IMR-90 (cell line): ENCODE results near the gene MTNR1B. TPM values are rescaled to one million over a fixed set of nuclear protein-coding genes. Genes with fewer than 3 reads are reported as not detected.

ENCODE experiments used
- ATAC-seq: fragments of 200-7000 bp; cut with Tn5 transposase; 2 replicates; pipeline ENCODE4 v1.9.1; 2020; ENCODE audit warnings: low read depth, mild to moderate bottlenecking, moderate library complexity
- BruUV-seq: library from RNA; stranded (reverse); fragments of 400-500 nt; replicated peaks from 2 replicates; lab custom pipeline; 2021; lab: Mats Ljungman, UMichigan
- CTCF ChIA-PET: fragments of 300-600 bp; formaldehyde crosslinking; extraction: SDS; loops from one replicate; lab custom pipeline; 2021; ENCODE audit warnings: antibody characterized with exemption; lab: Yijun Ruan, JAX
- POLR2A ChIA-PET: fragments of 300-600 bp; sonication (Branson Sonifier 250); formaldehyde crosslinking; loops from one replicate; lab custom pipeline; 2022; ENCODE audit warnings: antibody characterized with exemption; ENCODE audit not compliant: unreplicated experiment; lab: Charles Lee
- DNase-seq: peaks from one replicate; pipeline ENCODE4 v3.0.0; 2013
- H2AFZ ChIP-seq: replicated peaks from 2 replicates; pipeline ENCODE3; 2013; ENCODE audit warnings: low read length, mild to moderate bottlenecking; ENCODE audit not compliant: poor library complexity
- H2AK5ac ChIP-seq: 2 replicates; pipeline ENCODE4 v1.6.1; 2013; ENCODE audit warnings: low read depth, low read length, inconsistent platforms
- H2AK9ac ChIP-seq: replicated peaks from 2 replicates; pipeline ENCODE3; 2013; ENCODE audit warnings: mild to moderate bottlenecking, low read depth, low read length, moderate library complexity; ENCODE audit not compliant: poor library complexity
- H2BK120ac ChIP-seq: 2 replicates; pipeline ENCODE4 v1.6.1; 2013; ENCODE audit warnings: low read depth, low read length, inconsistent platforms
- H2BK15ac ChIP-seq: 3 replicates; pipeline ENCODE4 v1.6.1; 2013; ENCODE audit warnings: low read depth, low read length, inconsistent platforms
- H2BK20ac ChIP-seq: 2 replicates; pipeline ENCODE4 v1.6.1; 2013; ENCODE audit warnings: low read depth, mild to moderate bottlenecking, inconsistent platforms, low read length, moderate library complexity
- H2BK5ac ChIP-seq: 2 replicates; pipeline ENCODE4 v1.6.1; 2013; ENCODE audit warnings: mild to moderate bottlenecking, low read depth, low read length, inconsistent platforms; ENCODE audit not compliant: poor library complexity, severe bottlenecking
- H3K14ac ChIP-seq: replicated peaks from 2 replicates; pipeline ENCODE4 v1.6.1; 2013; ENCODE audit warnings: low read depth, low read length, inconsistent platforms
- H3K18ac ChIP-seq: 2 replicates; pipeline ENCODE4 v1.6.1; 2013; ENCODE audit warnings: low read depth, low read length, control low read depth
- H3K23ac ChIP-seq: 2 replicates; pipeline ENCODE4 v1.6.1; 2013; ENCODE audit warnings: low read depth, low read length, inconsistent platforms
- H3K27ac ChIP-seq: 2 replicates; pipeline ENCODE4 v1.5.1; 2013; ENCODE audit warnings: mild to moderate bottlenecking, control low read depth, low read length; ENCODE audit not compliant: insufficient read depth
- H3K27me3 ChIP-seq: 2 replicates; pipeline ENCODE4 v1.6.1; 2013; ENCODE audit warnings: low read length; ENCODE audit not compliant: control insufficient read depth, insufficient read depth
- H3K36me3 ChIP-seq: 2 replicates; pipeline ENCODE4 v1.6.1; 2013; ENCODE audit warnings: low read length, mixed read lengths; ENCODE audit not compliant: control insufficient read depth, insufficient read depth
- H3K4ac ChIP-seq: 2 replicates; pipeline ENCODE4 v1.6.1; 2013; ENCODE audit warnings: low read depth, low read length, inconsistent platforms
- H3K4me1 ChIP-seq: 2 replicates; pipeline ENCODE4 v1.6.1; 2013; ENCODE audit warnings: low read length, mixed read lengths; ENCODE audit not compliant: control insufficient read depth, insufficient read depth
- H3K4me2 ChIP-seq: 2 replicates; pipeline ENCODE4 v1.6.1; 2013; ENCODE audit warnings: low read depth, mild to moderate bottlenecking, control low read depth, low read length, moderate library complexity
- H3K4me3 ChIP-seq: 2 replicates; pipeline ENCODE4 v1.5.1; 2013; ENCODE audit warnings: low read depth, mild to moderate bottlenecking, control low read depth, low read length, moderate library complexity; ENCODE audit not compliant: insufficient read depth
- H3K56ac ChIP-seq: 2 replicates; pipeline ENCODE4 v1.6.1; 2013; ENCODE audit warnings: low read length, inconsistent platforms; ENCODE audit not compliant: insufficient read depth; ENCODE audit errors: extremely low read depth
- H3K79me1 ChIP-seq, 2 experiments: 2 replicates each; pipeline ENCODE4 v1.6.1; 2013; ENCODE audit warnings: low read length in 2 of 2, inconsistent platforms in 1 of 2, low read depth in 1 of 2
- H3K9ac ChIP-seq: 2 replicates; pipeline ENCODE4 v1.6.1; 2013; ENCODE audit warnings: low read depth, low read length, control low read depth
- H3K9me1 ChIP-seq: 2 replicates; pipeline ENCODE4 v1.6.1; 2013; ENCODE audit warnings: low read length, inconsistent platforms; ENCODE audit not compliant: insufficient read depth
- H3K9me3 ChIP-seq: 2 replicates; pipeline ENCODE4 v1.6.1; 2013; ENCODE audit warnings: low read length; ENCODE audit not compliant: control insufficient read depth, insufficient read depth
- H4K20me1 ChIP-seq: 2 replicates; pipeline ENCODE4 v1.6.1; 2013; ENCODE audit warnings: low read length, inconsistent platforms; ENCODE audit not compliant: insufficient read depth
- H4K5ac ChIP-seq: 2 replicates; pipeline ENCODE4 v1.6.1; 2013; ENCODE audit warnings: mild to moderate bottlenecking, low read depth, low read length, control low read depth
- H4K8ac ChIP-seq, 2 experiments: 2 replicates each; pipeline ENCODE4 v1.6.1; 2013; ENCODE audit warnings: low read depth in 2 of 2, low read length in 2 of 2, control low read depth in 1 of 2, inconsistent platforms in 1 of 2
- H4K91ac ChIP-seq: 2 replicates; pipeline ENCODE4 v1.6.1; 2013; ENCODE audit warnings: low read depth, low read length, inconsistent platforms; ENCODE audit not compliant: insufficient read depth
- BHLHE40 ChIP-seq: fragments of 150-350 bp; IDR thresholded peaks from 2 replicates; pipeline ENCODE4 v1.6.1; 2016; ENCODE audit warnings: mild to moderate bottlenecking, low read depth, low read length
- CEBPB ChIP-seq: IDR thresholded peaks from 2 replicates; pipeline ENCODE4 v1.6.1; 2012; ENCODE audit warnings: low read depth, low read length, improper control_type of control experiment
- CHD1 ChIP-seq: IDR thresholded peaks from 2 replicates; pipeline ENCODE4 v1.6.1; 2012; ENCODE audit warnings: low read depth, low read length, improper control_type of control experiment
- CTCF ChIP-seq: conservative IDR thresholded peaks from 2 replicates; pipeline ENCODE4 v1.5.1; 2012; ENCODE audit warnings: mild to moderate bottlenecking, low read depth, low read length, improper control_type of control experiment
- FOS ChIP-seq: fragments of 150-350 bp; IDR thresholded peaks from 2 replicates; pipeline ENCODE4 v1.6.1; 2016; ENCODE audit warnings: low read depth, low read length
- MAFK ChIP-seq: IDR thresholded peaks from 2 replicates; pipeline ENCODE4 v1.6.1; 2012; ENCODE audit warnings: low read depth, low read length, improper control_type of control experiment
- NFE2L2 ChIP-seq: fragments of 150-350 bp; IDR thresholded peaks from 2 replicates; pipeline ENCODE4 v1.6.1; 2016; ENCODE audit warnings: low read depth, mild to moderate bottlenecking, low read length
- POLR2A ChIP-seq: IDR thresholded peaks from 2 replicates; pipeline ENCODE4 v1.6.1; 2012; ENCODE audit warnings: mild to moderate bottlenecking, low read depth, low read length
- RAD21 ChIP-seq: IDR thresholded peaks from 2 replicates; pipeline ENCODE4 v1.6.1; 2012; ENCODE audit warnings: low read length, improper control_type of control experiment
- RFX5 ChIP-seq: IDR thresholded peaks from 2 replicates; pipeline ENCODE4 v1.8.0; 2012; ENCODE audit warnings: low read depth, mild to moderate bottlenecking, low read length, moderate library complexity
- dilution Hi-C: fragments of 300-500 bp; cut with HindIII; formaldehyde crosslinking; loops from one replicate; pipeline ENCODE4 v1.14.3; 2018; ENCODE audit warnings: low sequenced_read_pairs; ENCODE audit not compliant: unreplicated experiment
- in situ Hi-C: fragments of 300-500 bp; cut with MboI; formaldehyde crosslinking; loops from 3 replicates; pipeline ENCODE4 v1.14.3; 2019; ENCODE audit warnings: low sequenced_read_pairs, inconsistent platforms, mixed read lengths
- intact Hi-C: fragments of 100-400 bp; cut with micrococcal nuclease; formaldehyde crosslinking; loops from 2 replicates; pipeline ENCODE4 v1.10.0; 2022
- polyA plus RNA-seq, 3 experiments: library from polyadenylated mRNA; depleted of rRNA; stranded (reverse); fragments of >200 nt; gene quantifications; 2 replicates each; pipeline ENCODE4 v1.2.3, GENCODE V29; 2012; ENCODE audit warnings: low replicate concordance in 1 of 3
- total RNA-seq: library from RNA; depleted of rRNA; stranded (reverse); fragments of >200 nt; gene quantifications from 2 replicates; pipeline ENCODE4 v1.2.3, GENCODE V29; 2012

Gene MTNR1B
- total and polyA plus RNA-seq, 2 of the 4 experiments (the other 2 are of a cell fraction): under 0.01 to 0.07 TPM

- Histone ChIP-seq H3K18ac (no peak overlapping the region), H2BK20ac (no peak overlapping the region), H4K8ac (no peak overlapping the region), H3K27ac (no peak overlapping the region), H3K9me1 (no peaks in the 10 kb centered on the region), H3K4ac (no peak overlapping the region), H3K56ac (no peak overlapping the region), H4K5ac (no peak overlapping the region), H3K4me1 (no peaks in the 10 kb centered on the region), H2AK5ac (no peak overlapping the region), H2BK15ac (no peak overlapping the region), H3K23ac (no peak overlapping the region), H3K14ac (no peak overlapping the region), H2BK120ac (no peak overlapping the region), H3K4me3 (no peak overlapping the region), H4K20me1 (no peaks in the 10 kb centered on the region), H2BK5ac (no peak overlapping the region), H4K91ac (no peak overlapping the region), H3K4me2 (no peak overlapping the region), H3K9ac (no peak overlapping the region), H3K27me3 (no peaks in the 10 kb centered on the region), H2AK9ac (no peak overlapping the region), H3K79me1 (no peaks in the 10 kb centered on the region), H3K9me3 (no peaks in the 10 kb centered on the region), H3K36me3 (no peaks in the 10 kb centered on the region), H2AFZ (no peak overlapping the region)
- DNase-seq: no peak
- POLR2A ChIA-PET: no interaction called here
- intact Hi-C loops: no loop called here
- in situ Hi-C loops: no loop called here
- CTCF ChIA-PET: no interaction called here
- dilution Hi-C loops: no loop called here
- no peak for TF ChIP-seq CEBPB
- TF ChIP-seq MAFK: no peak
- no peak for TF ChIP-seq POLR2A
- no peak for TF ChIP-seq NFE2L2
- no peak for TF ChIP-seq CTCF
- TF ChIP-seq RFX5: no peak
- TF ChIP-seq FOS: no peak
- no peak for TF ChIP-seq CHD1
- TF ChIP-seq RAD21: no peak
- TF ChIP-seq BHLHE40: no peak
- no TSS peak for BruUV-seq
- no peak for ATAC-seq
These were observed 13.6 kb upstream of the MTNR1B start for GRCh38 chr11:92955860-92956259.
